Lower leg skin (tissue), 3 donors: ENCODE results near the gene PTPDC1.

Experiments used
- POLR2A ChIP-seq, 2 donors: fragments of 450-650 bp; IDR thresholded peaks; one replicate each; pipeline ENCODE4 v1.6.1; 2016 to 2017; ENCODE audit warnings: antibody characterized with exemption in 2 of 2, mild to moderate bottlenecking in 1 of 2, moderate library complexity in 1 of 2
- TF ChIP-seq, protein P1 (sequence below), 3 donors: fragments of 450-650 bp; IDR thresholded peaks; one replicate each; pipeline ENCODE4 v1.5.1; 2016; ENCODE audit warnings: antibody characterized with exemption in 3 of 3, mild to moderate bottlenecking in 3 of 3, moderate library complexity in 2 of 3

DNA sequence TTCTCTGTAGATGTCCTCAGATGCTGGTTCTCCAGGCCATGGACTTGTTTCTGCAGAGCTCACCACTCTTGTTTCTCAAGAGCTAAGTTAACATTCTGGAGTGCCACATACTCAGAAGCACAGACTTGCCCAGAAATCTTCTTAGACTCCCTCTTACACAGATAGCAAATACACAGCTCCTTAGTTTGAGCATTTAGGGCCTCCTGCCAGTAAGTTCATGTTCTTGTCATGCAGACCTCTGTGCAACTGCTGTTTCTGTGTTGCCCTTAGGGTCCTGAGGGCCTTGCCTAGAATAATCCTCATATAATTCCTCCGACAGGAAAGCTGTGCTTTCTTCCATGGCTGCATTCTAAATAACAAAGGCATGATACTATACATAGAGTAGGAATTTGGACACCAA lies 1.3 kb upstream of the PTPDC1 start:
- TF ChIP-seq, protein P1, sequence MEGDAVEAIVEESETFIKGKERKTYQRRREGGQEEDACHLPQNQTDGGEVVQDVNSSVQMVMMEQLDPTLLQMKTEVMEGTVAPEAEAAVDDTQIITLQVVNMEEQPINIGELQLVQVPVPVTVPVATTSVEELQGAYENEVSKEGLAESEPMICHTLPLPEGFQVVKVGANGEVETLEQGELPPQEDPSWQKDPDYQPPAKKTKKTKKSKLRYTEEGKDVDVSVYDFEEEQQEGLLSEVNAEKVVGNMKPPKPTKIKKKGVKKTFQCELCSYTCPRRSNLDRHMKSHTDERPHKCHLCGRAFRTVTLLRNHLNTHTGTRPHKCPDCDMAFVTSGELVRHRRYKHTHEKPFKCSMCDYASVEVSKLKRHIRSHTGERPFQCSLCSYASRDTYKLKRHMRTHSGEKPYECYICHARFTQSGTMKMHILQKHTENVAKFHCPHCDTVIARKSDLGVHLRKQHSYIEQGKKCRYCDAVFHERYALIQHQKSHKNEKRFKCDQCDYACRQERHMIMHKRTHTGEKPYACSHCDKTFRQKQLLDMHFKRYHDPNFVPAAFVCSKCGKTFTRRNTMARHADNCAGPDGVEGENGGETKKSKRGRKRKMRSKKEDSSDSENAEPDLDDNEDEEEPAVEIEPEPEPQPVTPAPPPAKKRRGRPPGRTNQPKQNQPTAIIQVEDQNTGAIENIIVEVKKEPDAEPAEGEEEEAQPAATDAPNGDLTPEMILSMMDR (IDR thresholded peaks at IDR 0.05), result no peak
- TF ChIP-seq POLR2A (IDR thresholded peaks at IDR 0.05), result no peak
